GM23338 (cell line): ENCODE results near the gene IZUMO2. TPM values are rescaled to one million over a fixed set of nuclear protein-coding genes. Genes with fewer than 3 reads are reported as not detected.

Experiments used
- ATAC-seq: fragments of 200-7000 bp; cut with Tn5 transposase; 3 replicates; pipeline ENCODE4 v1.9.1; 2020
- DNase-seq: peaks from one replicate; pipeline ENCODE4 v3.0.0-alpha.2; 2015; ENCODE audit warnings: low spot score
- H2AFZ ChIP-seq: fragments of 200-600 bp; sonication (generic); 2 replicates; pipeline ENCODE4 v1.8.0; 2016; ENCODE audit warnings: antibody characterized with exemption, mild to moderate bottlenecking, moderate library complexity
- H3F3A ChIP-seq: fragments of 200-600 bp; sonication (generic); replicated peaks from 2 replicates; pipeline ENCODE4 v1.8.0; 2017; ENCODE audit warnings: antibody characterized with exemption, mixed run types, low read depth
- H3K27ac ChIP-seq: fragments of 200-600 bp; sonication (generic); 2 replicates; pipeline ENCODE4 v1.6.1; 2016; ENCODE audit warnings: low read depth
- H3K27me3 ChIP-seq: fragments of 200-600 bp; sonication (generic); 2 replicates; pipeline ENCODE4 v1.8.0; 2016; ENCODE audit warnings: mild to moderate bottlenecking, mixed run types, moderate library complexity; ENCODE audit not compliant: insufficient read depth
- H3K36me3 ChIP-seq: fragments of 200-600 bp; sonication (generic); 2 replicates; pipeline ENCODE4 v1.8.0; 2016; ENCODE audit warnings: mild to moderate bottlenecking; ENCODE audit not compliant: insufficient read depth
- H3K4me1 ChIP-seq: fragments of 200-600 bp; sonication (generic); 2 replicates; pipeline ENCODE4 v1.8.0; 2016; ENCODE audit warnings: mild to moderate bottlenecking, moderate library complexity; ENCODE audit not compliant: insufficient read depth
- H3K4me2 ChIP-seq: fragments of 200-600 bp; sonication (generic); 2 replicates; pipeline ENCODE4 v1.7.1; 2017; ENCODE audit warnings: mixed run types
- H3K4me3 ChIP-seq: fragments of 200-600 bp; sonication (generic); 2 replicates; pipeline ENCODE4 v1.6.1; 2016; ENCODE audit warnings: mixed run types
- H3K79me2 ChIP-seq: fragments of 200-600 bp; sonication (generic); replicated peaks from 2 replicates; pipeline ENCODE4 v1.8.0; 2017; ENCODE audit warnings: mild to moderate bottlenecking; ENCODE audit not compliant: insufficient read depth
- H3K9me2 ChIP-seq: fragments of 200-600 bp; sonication (generic); 2 replicates; pipeline ENCODE4 v1.8.0; 2017; ENCODE audit not compliant: insufficient read depth
- H4K20me1 ChIP-seq: fragments of 200-600 bp; sonication (generic); replicated peaks from 2 replicates; pipeline ENCODE4 v1.8.0; 2017; ENCODE audit warnings: mild to moderate bottlenecking; ENCODE audit not compliant: insufficient read depth
- H3K27ac Mint-ChIP-seq: 2 replicates; pipeline ENCODE4 v1.8.0; 2020; ENCODE audit warnings: inconsistent platforms, mild to moderate bottlenecking, moderate library complexity, mixed read lengths
- H3K27me3 Mint-ChIP-seq: 3 replicates; pipeline ENCODE4 v1.8.0; 2022; ENCODE audit warnings: low read depth, mild to moderate bottlenecking, moderate library complexity, mixed read lengths, inconsistent platforms; ENCODE audit not compliant: insufficient read depth, poor library complexity
- H3K36me3 Mint-ChIP-seq: 3 replicates; pipeline ENCODE4 v1.8.0; 2021; ENCODE audit warnings: low read depth, mild to moderate bottlenecking, inconsistent platforms, moderate library complexity, mixed read lengths
- H3K4me1 Mint-ChIP-seq: 3 replicates; pipeline ENCODE4 v1.8.0; 2020; ENCODE audit warnings: mild to moderate bottlenecking, inconsistent platforms, mixed read lengths
- H3K4me3 Mint-ChIP-seq: 3 replicates; pipeline ENCODE4 v1.8.0; 2021; ENCODE audit warnings: moderate library complexity, mild to moderate bottlenecking, inconsistent platforms, mixed read lengths
- H3K9me3 Mint-ChIP-seq: 3 replicates; pipeline ENCODE4 v1.8.0; 2020; ENCODE audit warnings: moderate library complexity, mild to moderate bottlenecking, inconsistent platforms, mixed read lengths
- EZH2 ChIP-seq: fragments of 200-600 bp; sonication (generic); IDR thresholded peaks from one replicate; pipeline ENCODE4 v1.8.0; 2017; ENCODE audit warnings: antibody characterized with exemption, mild to moderate bottlenecking, low read depth; ENCODE audit not compliant: unreplicated experiment
- EZH2phosphoT487 ChIP-seq: fragments of 200-600 bp; sonication (generic); IDR thresholded peaks from one replicate; pipeline ENCODE4 v1.8.1; 2018; ENCODE audit warnings: antibody characterized with exemption; ENCODE audit not compliant: unreplicated experiment
- JUNB ChIP-seq: IDR thresholded peaks from one replicate; pipeline ENCODE4 v1.6.1; 2016; ENCODE audit warnings: antibody characterized with exemption; ENCODE audit not compliant: unreplicated experiment
- POLR2AphosphoS5 ChIP-seq: IDR thresholded peaks from 2 replicates; pipeline ENCODE4 v1.6.1; 2016; ENCODE audit warnings: antibody characterized with exemption, low read depth
- STAT1 ChIP-seq: IDR thresholded peaks from one replicate; pipeline ENCODE4 v1.6.1; 2016; ENCODE audit warnings: antibody characterized with exemption; ENCODE audit not compliant: unreplicated experiment
- ZNF114 ChIP-seq: fragments of 250-450 bp; sonication (Bioruptor Pico); IDR thresholded peaks from 2 replicates; pipeline ENCODE4 v1.5.0; 2020; ENCODE audit warnings: mild to moderate bottlenecking, moderate library complexity
- ZNF462 ChIP-seq: fragments of 250-450 bp; sonication (Bioruptor Pico); IDR thresholded peaks from 2 replicates; pipeline ENCODE4 v1.5.0; 2020; ENCODE audit warnings: mild to moderate bottlenecking, moderate library complexity
- polyA plus RNA-seq: library from polyadenylated mRNA; unstranded; fragments of >200 nt; fragmentation: Nextera tagmentation; extraction: Ambion mirVana; gene quantifications from 2 replicates; pipeline ENCODE4 v1.2.1, GENCODE V29; 2016
- total RNA-seq: library from RNA; depleted of rRNA; stranded (reverse); fragments of >200 nt; shearing (Covaris generic); gene quantifications from 2 replicates; pipeline ENCODE4 v1.2.3, GENCODE V29; 2014
- TF ChIP-seq, protein P1 (sequence below), 2 experiments: fragments of 200-600 bp in 1 of 2; sonication (generic) in 1 of 2; conservative IDR thresholded peaks; 2 replicates each; pipeline versions ENCODE4 v1.5.1 to v1.6.1; 2016 to 2017; ENCODE audit warnings: antibody characterized with exemption in 2 of 2, low read depth in 2 of 2, mild to moderate bottlenecking in 2 of 2, moderate library complexity in 1 of 2
- TF ChIP-seq, protein P2 (sequence below): IDR thresholded peaks from 2 replicates; pipeline ENCODE4 v1.6.1; 2016; ENCODE audit warnings: antibody characterized with exemption

Gene IZUMO2
- total and polyA plus RNA-seq, 2 experiments from 2014 or later: 3.1 to 5.0 TPM

DNA sequence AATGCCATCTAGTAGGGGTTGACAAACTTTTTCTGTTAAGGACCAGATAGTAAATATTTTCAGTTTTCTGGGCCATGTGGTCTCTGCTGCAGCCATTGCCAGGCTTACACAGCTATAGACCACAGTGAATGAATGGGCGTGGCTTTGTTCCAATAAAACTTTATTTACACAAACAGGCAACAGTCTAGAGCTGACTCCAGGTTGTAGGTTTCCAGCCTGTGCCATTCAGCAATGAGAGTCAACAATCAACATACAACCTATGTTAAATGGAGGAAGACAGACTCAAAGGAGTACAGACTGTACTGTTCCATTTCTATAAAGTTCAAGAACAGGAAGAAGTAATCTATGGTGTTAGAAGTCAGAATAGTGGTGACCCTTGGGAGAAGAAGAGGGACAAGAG, 15.2 kb upstream of the IZUMO2 start (continued):
- TF ChIP-seq, protein P1, sequence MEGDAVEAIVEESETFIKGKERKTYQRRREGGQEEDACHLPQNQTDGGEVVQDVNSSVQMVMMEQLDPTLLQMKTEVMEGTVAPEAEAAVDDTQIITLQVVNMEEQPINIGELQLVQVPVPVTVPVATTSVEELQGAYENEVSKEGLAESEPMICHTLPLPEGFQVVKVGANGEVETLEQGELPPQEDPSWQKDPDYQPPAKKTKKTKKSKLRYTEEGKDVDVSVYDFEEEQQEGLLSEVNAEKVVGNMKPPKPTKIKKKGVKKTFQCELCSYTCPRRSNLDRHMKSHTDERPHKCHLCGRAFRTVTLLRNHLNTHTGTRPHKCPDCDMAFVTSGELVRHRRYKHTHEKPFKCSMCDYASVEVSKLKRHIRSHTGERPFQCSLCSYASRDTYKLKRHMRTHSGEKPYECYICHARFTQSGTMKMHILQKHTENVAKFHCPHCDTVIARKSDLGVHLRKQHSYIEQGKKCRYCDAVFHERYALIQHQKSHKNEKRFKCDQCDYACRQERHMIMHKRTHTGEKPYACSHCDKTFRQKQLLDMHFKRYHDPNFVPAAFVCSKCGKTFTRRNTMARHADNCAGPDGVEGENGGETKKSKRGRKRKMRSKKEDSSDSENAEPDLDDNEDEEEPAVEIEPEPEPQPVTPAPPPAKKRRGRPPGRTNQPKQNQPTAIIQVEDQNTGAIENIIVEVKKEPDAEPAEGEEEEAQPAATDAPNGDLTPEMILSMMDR (conservative IDR thresholded peaks at IDR 0.05; ENCODE audit: low read depth in 2 of 2): no peak
- TF ChIP-seq EZH2phosphoT487: no peak
- TF ChIP-seq POLR2AphosphoS5: no peak
- TF ChIP-seq, protein P2, sequence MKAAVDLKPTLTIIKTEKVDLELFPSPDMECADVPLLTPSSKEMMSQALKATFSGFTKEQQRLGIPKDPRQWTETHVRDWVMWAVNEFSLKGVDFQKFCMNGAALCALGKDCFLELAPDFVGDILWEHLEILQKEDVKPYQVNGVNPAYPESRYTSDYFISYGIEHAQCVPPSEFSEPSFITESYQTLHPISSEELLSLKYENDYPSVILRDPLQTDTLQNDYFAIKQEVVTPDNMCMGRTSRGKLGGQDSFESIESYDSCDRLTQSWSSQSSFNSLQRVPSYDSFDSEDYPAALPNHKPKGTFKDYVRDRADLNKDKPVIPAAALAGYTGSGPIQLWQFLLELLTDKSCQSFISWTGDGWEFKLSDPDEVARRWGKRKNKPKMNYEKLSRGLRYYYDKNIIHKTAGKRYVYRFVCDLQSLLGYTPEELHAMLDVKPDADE: no peak
- TF ChIP-seq ZNF114 (CRISPR knock-in tag): no peak

- Histone ChIP-seq H3K27me3 (no peaks in the 10 kb centered on the region), H3K9me2 (no peaks in the 10 kb centered on the region), H3K27ac (no peak overlapping the region), H3K4me1 (no peaks in the 10 kb centered on the region), H3F3A (no peaks in the 10 kb centered on the region), H2AFZ (no peak overlapping the region), H3K36me3 (no peaks in the 10 kb centered on the region), H3K4me3 (no peak overlapping the region), H3K4me2 (no peak overlapping the region), H3K79me2 (no peaks in the 10 kb centered on the region), H4K20me1 (no peaks in the 10 kb centered on the region)
- DNase-seq: no peak
- Mint-ChIP-seq H3K9me3 (peaks cover 96% of the 10 kb centered on the region), H3K4me3 (no peak overlapping the region), H3K27me3 (no peaks in the 10 kb centered on the region), H3K27ac (no peak overlapping the region), H3K36me3 (peaks cover 33% of the 10 kb centered on the region), H3K4me1 (no peaks in the 10 kb centered on the region)
- ATAC-seq: no peak
- TF ChIP-seq EZH2 (no peak), ZNF114 (CRISPR knock-in tag) (no peak), STAT1 (no peak), ZNF462 (CRISPR knock-in tag) (no peak), JUNB (no peak), EZH2phosphoT487 (no peak)
- TF ChIP-seq, protein P1 (conservative IDR thresholded peaks at IDR 0.05; ENCODE audit: low read depth in 2 of 2): no peak
- TF ChIP-seq, protein P2: no peak
Measured at GRCh38 chr19:50176775-50177174, 13.7 kb upstream of the IZUMO2 start.
